HepG2 (cell line): ENCODE results near the gene GRID1. TPM values are rescaled to one million over a fixed set of nuclear protein-coding genes. Genes with fewer than 3 reads are reported as not detected.

Source experiments
- ATAC-seq: fragments of 200-7000 bp; cut with Tn5 transposase; 3 replicates; pipeline ENCODE4 v1.9.1; 2020; ENCODE audit warnings: mild to moderate bottlenecking, moderate library complexity
- BruUV-seq: library from RNA; stranded (reverse); fragments of 400-500 nt; replicated peaks from 2 replicates; lab custom pipeline; 2021; lab: Mats Ljungman, UMichigan
- CTCF ChIA-PET: fragments of 300-600 bp; formaldehyde crosslinking; extraction: SDS; loops from one replicate; lab custom pipeline; 2021; ENCODE audit warnings: low total read pairs, inconsistent platforms, low intra/inter-chr PET ratio; lab: Yijun Ruan, JAX
- POLR2A ChIA-PET: fragments of 350-600 bp; sonication (Branson Sonifier 250); formaldehyde crosslinking; loops from one replicate; lab custom pipeline; 2020; ENCODE audit warnings: antibody characterized with exemption, inconsistent platforms; lab: Yijun Ruan, JAX
- DNase-seq: peaks from one replicate; pipeline ENCODE4 v3.0.0-alpha.2; 2015; ENCODE audit warnings: low spot score
- FAIRE-seq: peaks from 3 replicates; lab custom pipeline; 2011; peaks lifted over from hg19 to GRCh38; lab: Jason Lieb, UNC
- H2AFZ ChIP-seq: one replicate; pipeline ENCODE4 v1.6.1; 2011; ENCODE audit warnings: low read length, inconsistent platforms
- H3K27ac ChIP-seq: fragments of 300-600 bp; 3 replicates; pipeline ENCODE4 v1.8.0; 2011; ENCODE audit warnings: mixed run types, mild to moderate bottlenecking, mixed read lengths, low read length, inconsistent platforms; ENCODE audit not compliant: insufficient read depth; ENCODE audit errors: extremely low read length
- H3K27me3 ChIP-seq, 2 experiments: fragments of 200-600 bp in 1 of 2; 2 replicates in 1 of 2; 3 replicates in 1 of 2; pipeline versions ENCODE4 v1.6.0 to v1.8.0; 2011; ENCODE audit warnings: low read length in 2 of 2, mild to moderate bottlenecking in 2 of 2, moderate library complexity in 2 of 2, inconsistent platforms in 1 of 2; ENCODE audit not compliant: insufficient read depth in 2 of 2, control insufficient read depth in 1 of 2
- H3K36me3 ChIP-seq, 2 experiments: fragments of 200-600 bp in 1 of 2; replicated peaks in 1 of 2; 2 replicates in 1 of 2; 3 replicates in 1 of 2; pipeline versions ENCODE4 v1.5.1 to v1.8.0; 2011; ENCODE audit warnings: low read length in 2 of 2, inconsistent platforms in 1 of 2; ENCODE audit not compliant: insufficient read depth in 2 of 2, control insufficient read depth in 1 of 2
- H3K4me1 ChIP-seq: 2 replicates; pipeline ENCODE4 v1.5.1; 2012; ENCODE audit warnings: low read length, inconsistent platforms; ENCODE audit not compliant: insufficient read depth
- H3K4me2 ChIP-seq: 2 replicates; pipeline ENCODE4 v1.6.0; 2011; ENCODE audit warnings: low read depth, low read length, inconsistent platforms
- H3K4me3 ChIP-seq, 3 experiments: fragments of 200-600 bp in 1 of 3; sonication (generic), shearing (Covaris generic) in 1 of 3; replicated peaks in 1 of 3; 2 replicates each; pipeline ENCODE4 v1.5.1; 2011 to 2016; ENCODE audit warnings: low read length in 3 of 3, inconsistent platforms in 2 of 3, low read depth in 2 of 3, mild to moderate bottlenecking in 2 of 3, control low read depth in 1 of 3, mixed read lengths in 1 of 3; ENCODE audit not compliant: insufficient read depth in 1 of 3
- H3K79me2 ChIP-seq: one replicate; pipeline ENCODE4 v1.6.1; 2011; ENCODE audit warnings: low read length, inconsistent platforms; ENCODE audit not compliant: insufficient read depth
- H3K9ac ChIP-seq: 2 replicates; pipeline ENCODE4 v1.6.0; 2011; ENCODE audit warnings: mild to moderate bottlenecking, low read depth, low read length, inconsistent platforms; ENCODE audit not compliant: insufficient read depth
- H3K9me3 ChIP-seq: 2 replicates; pipeline ENCODE4 v1.5.1; 2012; ENCODE audit warnings: mild to moderate bottlenecking, low read length
- H4K20me1 ChIP-seq: 2 replicates; pipeline ENCODE4 v1.6.0; 2011; ENCODE audit warnings: inconsistent platforms, mild to moderate bottlenecking, low read length, moderate library complexity; ENCODE audit not compliant: insufficient read depth
- CENPT ChIP-seq: sonication (generic); formaldehyde crosslinking; IDR thresholded peaks from 2 replicates; pipeline ENCODE4 v1.8.0; 2022; ENCODE audit warnings: low read depth, mild to moderate bottlenecking, moderate library complexity, missing genetic modification reagents
- ERF ChIP-seq: IDR thresholded peaks from 2 replicates; pipeline ENCODE4 v1.6.1; 2018; ENCODE audit warnings: missing biosample characterization, missing genetic modification reagents
- FOXA1 ChIP-seq, 2 experiments: fragments of 450-650 bp in 1 of 2; sonication (generic) in 1 of 2; formaldehyde crosslinking in 1 of 2; IDR thresholded peaks; 2 replicates each; pipeline versions ENCODE4 v1.4.0 to v1.6.1; 2016 to 2020; ENCODE audit warnings: missing genetic modification reagents in 1 of 2
- GTF3A ChIP-seq: sonication (generic); formaldehyde crosslinking; conservative IDR thresholded peaks from 2 replicates; pipeline ENCODE4 v1.4.0; 2020; ENCODE audit warnings: mild to moderate bottlenecking, missing genetic modification reagents
- HOXD1 ChIP-seq: sonication (generic); formaldehyde crosslinking; IDR thresholded peaks from 2 replicates; pipeline ENCODE4 v1.5.0; 2020; ENCODE audit warnings: missing genetic modification reagents
- JUN ChIP-seq: sonication (generic); formaldehyde crosslinking; IDR thresholded peaks from 2 replicates; pipeline ENCODE4 v1.4.0; 2020; ENCODE audit warnings: mild to moderate bottlenecking, missing genetic modification reagents
- MAFG ChIP-seq: sonication (generic); formaldehyde crosslinking; IDR thresholded peaks from 2 replicates; pipeline ENCODE4 v1.5.1; 2020; ENCODE audit warnings: mild to moderate bottlenecking, missing genetic modification reagents
- MXI1 ChIP-seq: IDR thresholded peaks from 3 replicates; pipeline ENCODE4 v1.6.1; 2012; ENCODE audit warnings: low read depth, low read length, inconsistent platforms, borderline replicate concordance
- RBFOX2 ChIP-seq: fragments of 200-400 bp; formaldehyde crosslinking; IDR thresholded peaks from 2 replicates; pipeline ENCODE4 v1.6.1; 2017; ENCODE audit warnings: low read depth, mild to moderate bottlenecking, low read length
- SMAD1 ChIP-seq: sonication (generic); formaldehyde crosslinking; IDR thresholded peaks from 2 replicates; pipeline ENCODE4 v1.4.0; 2020; ENCODE audit warnings: missing genetic modification reagents, low read depth, mild to moderate bottlenecking, borderline replicate concordance
- SNAPC2 ChIP-seq: sonication (generic); formaldehyde crosslinking; IDR thresholded peaks from 2 replicates; pipeline ENCODE4 v1.8.1; 2022; ENCODE audit warnings: mild to moderate bottlenecking, missing genetic modification reagents
- SRF ChIP-seq: IDR thresholded peaks from 2 replicates; pipeline ENCODE4 v1.6.1; 2011; ENCODE audit warnings: mild to moderate bottlenecking, low read depth, low read length, moderate library complexity
- TCF7 ChIP-seq: sonication (generic); IDR thresholded peaks from 2 replicates; pipeline ENCODE4 v1.6.1; 2016; ENCODE audit warnings: antibody characterized with exemption, low read depth
- ZBTB21 ChIP-seq: sonication (generic); formaldehyde crosslinking; IDR thresholded peaks from 2 replicates; pipeline ENCODE4 v1.4.0; 2020; ENCODE audit warnings: missing genetic modification reagents
- ZNF10 ChIP-seq: sonication (generic); formaldehyde crosslinking; IDR thresholded peaks from 2 replicates; pipeline ENCODE4 v1.4.0; 2020; ENCODE audit warnings: mild to moderate bottlenecking, low read depth, missing genetic modification reagents, borderline replicate concordance
- ZNF136 ChIP-seq: sonication (generic); formaldehyde crosslinking; IDR thresholded peaks from 2 replicates; pipeline ENCODE4 v1.8.1; 2022; ENCODE audit warnings: low read depth, mild to moderate bottlenecking, moderate library complexity, missing genetic modification reagents
- ZNF263 ChIP-seq: sonication (generic); formaldehyde crosslinking; IDR thresholded peaks from 2 replicates; pipeline ENCODE4 v1.4.0; 2020; ENCODE audit warnings: missing genetic modification reagents
- ZNF570 ChIP-seq: sonication (generic); formaldehyde crosslinking; IDR thresholded peaks from 2 replicates; pipeline ENCODE4 v1.4.0; 2020; ENCODE audit warnings: mild to moderate bottlenecking, missing genetic modification reagents, borderline replicate concordance
- ZNF746 ChIP-seq: sonication (generic); formaldehyde crosslinking; IDR thresholded peaks from 2 replicates; pipeline ENCODE4 v1.8.0; 2022; ENCODE audit warnings: mild to moderate bottlenecking, missing genetic modification reagents
- ZNF747 ChIP-seq: sonication (generic); formaldehyde crosslinking; IDR thresholded peaks from 2 replicates; pipeline ENCODE4 v1.8.1; 2023; ENCODE audit warnings: missing genetic modification reagents, mild to moderate bottlenecking, borderline replicate concordance
- ZSCAN12 ChIP-seq: sonication (generic); formaldehyde crosslinking; IDR thresholded peaks from 2 replicates; pipeline ENCODE4 v1.9.0; 2021; ENCODE audit warnings: mild to moderate bottlenecking, missing genetic modification reagents
- WGBS: methylation state at CpG from one replicate; pipeline ENCODE4 v1.1.6; 2017; ENCODE audit warnings: low lambda C conversion rate; 5-methylcytosine and 5-hydroxymethylcytosine counted together
- in situ Hi-C: cut with HindIII; loops from 2 replicates; pipeline ENCODE4 v1.10.0; 2017; ENCODE audit warnings: low pct_unique_long_range_greater_than_20kb; ENCODE audit not compliant: extremely low pct_ligation_motif_present
- intact Hi-C: fragments of 100-400 bp; cut with micrococcal nuclease; formaldehyde crosslinking; loops from one replicate; pipeline ENCODE4 v1.10.0; 2022; ENCODE audit not compliant: unreplicated experiment
- polyA plus RNA-seq, 8 experiments: library from polyadenylated mRNA; depleted of rRNA in 3 of 8; stranded (reverse) in 7 of 8; unstranded in 1 of 8; fragments of >200 nt; fragmentation: Illumina TruSeq in 4 of 8; extraction: Trizol in 4 of 8; gene quantifications; 2 replicates each; pipeline versions ENCODE4 v1.2.1 to v1.2.3, GENCODE V29; 2011 to 2016; ENCODE audit warnings: low read depth in 4 of 8, missing spikeins in 1 of 8, mixed read lengths in 1 of 8; ENCODE audit not compliant: insufficient read depth in 1 of 8
- total RNA-seq, 5 experiments: library from RNA; depleted of rRNA; stranded (reverse); fragments of >200 nt; fragmentation: Illumina TruSeq; extraction: Trizol; gene quantifications; 2 replicates each; pipeline ENCODE4 v1.2.3, GENCODE V29; 2016; ENCODE audit warnings: low read depth in 1 of 5
- TF ChIP-seq, protein P1 (sequence below): sonication (generic); formaldehyde crosslinking; IDR thresholded peaks from 2 replicates; pipeline ENCODE4 v1.8.0; 2022; ENCODE audit warnings: mild to moderate bottlenecking, missing genetic modification reagents, moderate library complexity
- TF ChIP-seq, protein P2 (sequence below): IDR thresholded peaks from 2 replicates; pipeline ENCODE4 v1.6.1; 2016; ENCODE audit warnings: missing biosample characterization, missing genetic modification reagents, low read depth

Gene GRID1
- total and polyA plus RNA-seq, 2 of the 13 experiments (the other 11 are each of a cell fraction or from before 2014, with no cell fraction given), result 0.05 TPM; not detected in 1

DNA sequence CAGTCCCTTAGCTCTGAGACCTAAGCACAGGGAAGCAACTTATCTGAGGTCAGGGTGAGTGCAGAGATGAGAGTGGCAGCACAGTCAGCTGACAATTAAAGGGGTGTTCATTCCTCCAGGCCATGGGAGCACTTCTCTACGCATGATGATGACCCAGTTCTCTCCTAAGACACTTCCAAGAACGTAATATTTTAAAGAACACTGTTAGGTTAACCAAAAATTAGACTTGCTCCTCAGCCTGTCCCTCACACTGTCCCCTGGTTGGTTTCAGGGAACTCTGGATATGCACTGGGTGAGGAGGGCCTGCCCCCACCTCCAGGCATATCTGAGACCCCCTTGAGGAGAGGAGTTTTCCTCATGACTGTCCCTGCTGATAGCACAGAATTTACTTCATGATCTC, 767.5 kb downstream of the GRID1 start (continued):
- no peak for TF ChIP-seq GTF3A (CRISPR knock-in tag)
- TF ChIP-seq, protein P1, sequence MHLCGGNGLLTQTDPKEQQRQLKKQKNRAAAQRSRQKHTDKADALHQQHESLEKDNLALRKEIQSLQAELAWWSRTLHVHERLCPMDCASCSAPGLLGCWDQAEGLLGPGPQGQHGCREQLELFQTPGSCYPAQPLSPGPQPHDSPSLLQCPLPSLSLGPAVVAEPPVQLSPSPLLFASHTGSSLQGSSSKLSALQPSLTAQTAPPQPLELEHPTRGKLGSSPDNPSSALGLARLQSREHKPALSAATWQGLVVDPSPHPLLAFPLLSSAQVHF (CRISPR knock-in tag), result no peak
- TF ChIP-seq SRF, result no peak
- TF ChIP-seq HOXD1 (CRISPR knock-in tag), result no peak
- TF ChIP-seq ERF (CRISPR knock-in tag), result no peak
- TF ChIP-seq, all 625 proteins: peak for 0

GRCh38 chr10:85598646-85599045, 767.9 kb downstream of the GRID1 start:
- intact Hi-C loops, result no loop called here
- Histone ChIP-seq H3K27ac (no peak overlapping the region), H3K27me3 (peaks cover 0 to 3% of the 10 kb centered on the region in 2 experiments; a peak in 1 of 5 replicates), H3K4me1 (no peaks in the 10 kb centered on the region), H4K20me1 (no peaks in the 10 kb centered on the region), H3K9me3 (no peaks in the 10 kb centered on the region), H2AFZ (no peak overlapping the region), H3K4me3 (no peak overlapping the region), H3K9ac (no peak overlapping the region), H3K79me2 (no peaks in the 10 kb centered on the region), H3K4me2 (no peak overlapping the region), H3K36me3 (no peaks in the 10 kb centered on the region)
- no peak for DNase-seq
- no peak for ATAC-seq
- no peak for FAIRE-seq
- ChIA-PET CTCF (no interaction called here), POLR2A (no interaction called here)
- in situ Hi-C loops, result no loop called here
- BruUV-seq, result no TSS peak
- TF ChIP-seq FOXA1 (IDR thresholded peaks at IDR 0.05) (no peak), FOXA1 (CRISPR knock-in tag; IDR thresholded peaks at IDR 0.05) (no peak), MAFG (CRISPR knock-in tag) (no peak), SMAD1 (CRISPR knock-in tag) (no peak), ZBTB21 (CRISPR knock-in tag) (no peak), RBFOX2 (no peak), CENPT (CRISPR knock-in tag) (no peak), ZNF746 (no peak), TCF7 (no peak), SNAPC2 (no peak), ZSCAN12 (CRISPR knock-in tag) (no peak), ZNF263 (no peak), ZNF136 (CRISPR knock-in tag) (no peak), ZNF570 (CRISPR knock-in tag) (no peak), ZNF747 (no peak), MXI1 (no peak), ZNF10 (no peak), JUN (no peak)
- TF ChIP-seq, protein P2, sequence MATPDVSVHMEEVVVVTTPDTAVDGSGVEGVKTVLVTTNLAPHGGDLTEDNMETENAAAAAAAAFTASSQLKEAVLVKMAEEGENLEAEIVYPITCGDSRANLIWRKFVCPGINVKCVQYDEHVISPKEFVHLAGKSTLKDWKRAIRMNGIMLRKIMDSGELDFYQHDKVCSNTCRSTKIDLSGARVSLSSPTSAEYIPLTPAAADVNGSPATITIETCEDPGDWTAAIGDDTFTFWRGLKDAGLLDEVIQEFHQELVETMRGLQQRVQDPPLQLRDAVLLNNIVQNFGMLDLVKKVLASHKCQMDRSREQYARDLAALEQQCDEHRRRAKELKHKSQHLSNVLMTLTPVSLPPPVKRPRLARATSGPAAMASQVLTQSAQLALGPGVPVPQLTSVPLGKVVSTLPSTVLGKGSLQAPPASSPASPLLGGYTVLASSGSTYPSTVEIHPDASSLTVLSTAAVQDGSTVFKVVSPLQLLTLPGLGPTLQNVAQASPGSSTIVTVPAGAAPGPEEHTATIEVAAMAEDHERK (CRISPR knock-in tag), result no peak
- 0% methylated on average over 3 of the region's 6 CpGs for WGBS
